ENCODE data around the gene DNMT1. TPM values are rescaled to one million over a fixed set of nuclear protein-coding genes. Genes with fewer than 3 reads are reported as not detected.

Gene DNMT1
- total RNA-seq, 1 experiment from 2014 or later: 117 TPM

DNA sequence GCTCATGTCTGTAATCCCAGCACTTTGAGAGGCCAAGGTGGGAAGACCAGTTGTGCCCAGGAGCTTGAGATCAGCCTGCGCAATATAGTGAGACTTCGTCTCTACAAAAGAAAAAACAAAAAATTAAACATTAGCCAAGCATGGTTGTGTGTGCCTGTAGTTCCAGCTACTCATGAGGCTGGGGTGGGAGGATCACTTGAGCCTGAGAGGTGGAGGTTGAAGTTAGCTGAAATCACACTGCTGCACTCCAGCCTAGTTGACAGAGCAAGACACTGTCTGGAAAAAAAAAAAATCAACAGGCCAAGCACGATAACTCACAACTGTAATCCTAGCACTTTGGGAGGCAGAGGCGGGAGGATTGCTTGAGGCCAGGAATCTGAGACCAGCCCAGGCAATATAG, 40.2 kb upstream of the DNMT1 start:
- CTCF ChIA-PET: no interaction called here
- no peaks in the 10 kb centered on the region for H3K9me2 ChIP-seq (ENCODE audit: insufficient read depth)
- no peaks in the 10 kb centered on the region for H3K27me3 ChIP-seq (ENCODE audit: insufficient read depth, low read depth)
- no peak overlapping the region for H2AFZ ChIP-seq
- TF ChIP-seq EZH2 (IDR thresholded peaks at IDR 0.05; ENCODE audit: low read depth): no peak
- TF ChIP-seq CTCF (conservative IDR thresholded peaks at IDR 0.05): no peak
- no peak overlapping the region for H3K4me2 ChIP-seq
- peak in 1 of 2 experiments; percentile 5 for DNase-seq
- POLR2A ChIA-PET (ENCODE audit: unreplicated experiment): interaction anchor here (0.6 kb wide), 2 partner anchors 15 to 131 kb away, joined by 3 read pairs; no protein-coding TSS in a partner anchor
- no peaks in the 10 kb centered on the region for H3K79me2 ChIP-seq (ENCODE audit: low read depth)
- no peaks in the 10 kb centered on the region for H3K9me3 ChIP-seq (ENCODE audit: insufficient read depth, low read depth)
- no TSS peak for BruUV-seq (replicated peaks)
- H4K20me1 ChIP-seq (ENCODE audit: insufficient read depth): no peaks in the 10 kb centered on the region
- intact Hi-C loops (cut with micrococcal nuclease; ENCODE audit: unreplicated experiment): no loop called here
- peaks cover 11% of the 10 kb centered on the region for H3F3A ChIP-seq (ENCODE audit: insufficient read depth, low read depth)
- H3K36me3 ChIP-seq (ENCODE audit: low read depth): no peaks in the 10 kb centered on the region
- H3K27ac ChIP-seq: no peak overlapping the region
- peaks cover 11% of the 10 kb centered on the region; the same call in 1 of the 2 replicates for H3K4me1 ChIP-seq (replicated peaks; ENCODE audit: insufficient read depth)
- H3K4me3 ChIP-seq: no peak overlapping the region

DNA sequence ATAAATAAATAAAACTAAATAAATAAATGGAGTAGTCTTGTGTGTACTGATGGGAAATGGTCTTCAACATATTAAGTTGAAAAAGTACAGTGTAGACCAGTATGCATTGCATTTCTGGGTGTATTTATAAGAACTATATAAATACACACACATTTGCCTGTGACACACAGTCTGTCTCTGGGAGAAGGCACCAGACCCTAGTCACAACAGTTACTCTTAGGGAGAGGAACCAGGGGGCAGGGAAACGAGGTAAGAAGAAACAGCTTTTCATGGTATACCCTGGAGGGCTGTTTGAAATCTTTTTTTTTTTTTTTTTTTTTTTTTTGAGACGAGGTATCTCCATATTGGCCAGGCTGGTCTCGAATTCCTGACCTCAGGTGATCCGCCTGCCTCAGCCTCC, 39.2 kb upstream of the DNMT1 start:
- H3K36me3 ChIP-seq (ENCODE audit: low read depth): no peaks in the 10 kb centered on the region
- POLR2A ChIA-PET (ENCODE audit: unreplicated experiment): no interaction called here
- H4K20me1 ChIP-seq (ENCODE audit: insufficient read depth): no peaks in the 10 kb centered on the region
- no peak overlapping the region for H3K27ac ChIP-seq
- TF ChIP-seq CTCF (conservative IDR thresholded peaks at IDR 0.05): no peak
- no peak for TF ChIP-seq EZH2 (IDR thresholded peaks at IDR 0.05; ENCODE audit: low read depth)
- CTCF ChIA-PET: no interaction called here
- no peaks in the 10 kb centered on the region for H3K79me2 ChIP-seq (ENCODE audit: low read depth)
- intact Hi-C loops (cut with micrococcal nuclease; ENCODE audit: unreplicated experiment): loop anchor here (5.0 kb wide), 1 partner anchor 42 kb away; the partner anchor contains the start of gene DNMT1
- H3K27me3 ChIP-seq (ENCODE audit: insufficient read depth, low read depth): no peaks in the 10 kb centered on the region
- no peak overlapping the region for H3K4me3 ChIP-seq
- H3K4me1 ChIP-seq (replicated peaks; ENCODE audit: insufficient read depth): peaks cover 14% of the 10 kb centered on the region; the same call in 1 of the 2 replicates
- DNase-seq: peak in 1 of 2 experiments; percentile 22
- BruUV-seq (replicated peaks): no TSS peak
- peaks cover 11% of the 10 kb centered on the region for H3F3A ChIP-seq (ENCODE audit: insufficient read depth, low read depth)
- no peak overlapping the region for H2AFZ ChIP-seq
- H3K4me2 ChIP-seq: no peak overlapping the region
- H3K9me2 ChIP-seq (ENCODE audit: insufficient read depth): no peaks in the 10 kb centered on the region
- H3K9me3 ChIP-seq (ENCODE audit: insufficient read depth, low read depth): no peaks in the 10 kb centered on the region

DNA sequence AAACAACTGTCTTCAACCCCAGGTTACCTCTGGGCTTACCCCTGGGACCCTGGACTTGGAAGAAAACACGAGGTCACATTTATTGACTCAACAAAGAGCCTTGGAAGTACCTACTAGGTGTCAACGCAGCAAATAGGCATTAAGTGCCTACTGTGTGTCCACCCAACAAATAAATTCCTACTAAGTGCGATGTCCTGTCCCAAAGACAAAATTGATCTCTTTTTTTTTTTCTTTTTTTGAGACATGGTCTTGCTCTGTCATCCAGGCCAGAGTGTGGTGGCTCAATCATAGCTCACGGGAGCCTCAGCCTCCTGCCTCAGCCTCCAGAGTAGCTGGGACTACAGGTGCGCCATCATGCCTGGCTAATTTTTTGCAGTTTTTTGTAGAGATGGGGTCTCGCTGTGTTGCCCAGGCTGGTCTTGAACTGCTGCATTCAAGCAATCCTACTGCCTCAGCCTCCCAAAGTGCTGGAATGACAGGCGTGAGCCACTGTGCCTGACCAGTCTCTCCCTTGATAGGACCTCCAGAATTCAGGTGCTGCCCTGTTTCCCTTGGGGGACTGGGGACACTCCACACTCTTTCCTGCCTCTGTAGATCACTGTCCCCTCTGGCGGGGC, 37.0 kb upstream of the DNMT1 start:
- ChIA-PET POLR2A (ENCODE audit: unreplicated experiment) (interaction anchor here (0.6 kb wide), 1 partner anchor 40 kb away, joined by 3 read pairs; no protein-coding TSS in a partner anchor), CTCF (interaction anchor here (0.7 kb wide), 1 partner anchor 18 kb away, joined by 4 read pairs; no protein-coding TSS in a partner anchor)
- Histone ChIP-seq H4K20me1 (ENCODE audit: insufficient read depth) (no peaks in the 10 kb centered on the region), H3K27ac (no peak overlapping the region), H2AFZ (no peak overlapping the region), H3K79me2 (ENCODE audit: low read depth) (no peaks in the 10 kb centered on the region), H3K9me2 (ENCODE audit: insufficient read depth) (no peaks in the 10 kb centered on the region), H3K36me3 (ENCODE audit: low read depth) (no peaks in the 10 kb centered on the region), H3K4me2 (peak overlapping the region; percentile 84), H3K27me3 (ENCODE audit: insufficient read depth, low read depth) (no peaks in the 10 kb centered on the region), H3K4me1 (replicated peaks; ENCODE audit: insufficient read depth) (0 out of 2 replicates have a peak, but pooled peaks cover 7% of the 10 kb centered on the region), H3F3A (ENCODE audit: insufficient read depth, low read depth) (peaks cover 16% of the 10 kb centered on the region), H3K9me3 (ENCODE audit: insufficient read depth, low read depth) (no peaks in the 10 kb centered on the region), H3K4me3 (peak overlapping the region; percentile 71)
- intact Hi-C loops (cut with micrococcal nuclease; ENCODE audit: unreplicated experiment): loop anchor here (5.0 kb wide), 1 partner anchor 39 kb away; the partner anchor contains the start of gene DNMT1
- no peak for TF ChIP-seq EZH2 (IDR thresholded peaks at IDR 0.05; ENCODE audit: low read depth)
- no peak for TF ChIP-seq CTCF (conservative IDR thresholded peaks at IDR 0.05)
- TSS peak; percentile 83 for BruUV-seq (replicated peaks)
- DNase-seq: no peak
